ENCODE results near the gene LDB3. TPM values are rescaled to one million over a fixed set of nuclear protein-coding genes. Genes with fewer than 3 reads are reported as not detected.
"Not testable (repeated sequence)": the region's sequence is repeated elsewhere in the genome, so short reads cannot be mapped to it uniquely, and the experiment has no call there.

Gene LDB3
- total and polyA plus RNA-seq, 5 donors from 2014 or later: not detected

DNA sequence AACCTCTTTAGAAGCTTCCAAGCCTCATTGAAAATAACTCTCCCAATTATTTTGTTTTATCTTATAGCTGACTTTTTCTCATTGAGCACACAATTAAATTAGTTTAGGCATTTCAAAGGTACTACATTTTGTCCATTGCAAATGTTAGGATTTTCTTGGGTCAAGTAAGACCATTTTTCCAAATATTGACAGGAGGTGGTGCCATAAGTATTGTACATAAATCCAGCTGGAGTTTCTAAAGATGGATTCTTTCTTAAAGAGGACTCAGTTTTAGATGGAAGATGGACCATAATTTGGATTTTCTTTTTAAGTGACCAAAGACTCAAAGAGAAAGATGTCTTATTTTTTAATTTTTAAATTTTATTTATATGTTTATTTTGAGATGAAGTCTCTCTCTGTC is 26.3 kb upstream of the LDB3 start:
- ATAC-seq (ENCODE audit: low read depth in 2 of 2) (no peak), DNase-seq (no peak)
- no peak overlapping the region for H3K27ac ChIP-seq (ENCODE audit: insufficient read depth, low read length, poor library complexity, severe bottlenecking)
- H3K27me3 Mint-ChIP-seq: peaks cover 25% of the 10 kb centered on the region
- peaks cover 0 to 16% (median 4%) of the 10 kb centered on the region in 7 donors for H3K9me3 Mint-ChIP-seq
- H3K27me3 ChIP-seq (ENCODE audit: control insufficient read depth, insufficient read depth, low read length): peaks cover 10% of the 10 kb centered on the region
- no peaks in the 10 kb centered on the region for H3K36me3 ChIP-seq (ENCODE audit: control insufficient read depth, insufficient read depth, low read length)
- peaks cover 14 to 25% of the 10 kb centered on the region in 2 experiments for H3K9me3 ChIP-seq (ENCODE audit: control insufficient read depth in 2 of 2, low read length in 2 of 2)
- no peaks in the 10 kb centered on the region for H3K4me1 ChIP-seq (ENCODE audit: control insufficient read depth, insufficient read depth, low read length, poor library complexity, severe bottlenecking)
- H3K36me3 Mint-ChIP-seq: no peaks in the 10 kb centered on the region
- H3K4me1 Mint-ChIP-seq: peaks cover 0 to 6% (median 2%) of the 10 kb centered on the region in 4 donors
- H3K4me3 ChIP-seq (ENCODE audit: low read depth, low read length): no peak overlapping the region
- no peak overlapping the region for H3K4me3 Mint-ChIP-seq
- no peak overlapping the region for H3K27ac Mint-ChIP-seq

DNA sequence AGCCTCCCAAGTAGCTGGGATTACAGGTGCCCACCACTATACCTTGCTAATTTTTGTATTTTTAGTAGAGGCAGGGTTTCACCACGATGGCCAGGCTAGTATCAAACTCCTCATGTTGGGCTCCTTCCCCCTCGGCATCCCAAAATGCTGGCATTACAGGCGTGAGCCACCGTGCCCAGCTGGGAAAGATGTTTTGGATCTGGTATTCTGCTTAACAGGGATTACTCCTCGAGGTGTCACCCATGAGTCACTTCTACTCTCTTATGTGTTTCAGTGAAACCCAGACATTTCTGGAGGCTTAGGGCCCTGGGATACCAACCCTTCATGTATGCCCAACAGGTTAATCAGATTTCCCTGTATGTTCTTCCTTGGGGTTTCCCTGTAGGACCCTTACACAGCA is 25.8 kb upstream of the LDB3 start:
- Mint-ChIP-seq H3K9me3 (peaks cover 0 to 16% (median 4%) of the 10 kb centered on the region in 7 donors), H3K36me3 (no peaks in the 10 kb centered on the region), H3K4me3 (peak overlapping the region in 1 of 4 donors; percentile 21), H3K27ac (no peak overlapping the region), H3K27me3 (peaks cover 25% of the 10 kb centered on the region), H3K4me1 (peaks cover 0 to 6% (median 2%) of the 10 kb centered on the region in 4 donors)
- Histone ChIP-seq H3K4me3 (ENCODE audit: low read depth, low read length) (no peak overlapping the region), H3K4me1 (ENCODE audit: control insufficient read depth, insufficient read depth, low read length, poor library complexity, severe bottlenecking) (no peaks in the 10 kb centered on the region), H3K27ac (ENCODE audit: insufficient read depth, low read length, poor library complexity, severe bottlenecking) (no peak overlapping the region), H3K36me3 (ENCODE audit: control insufficient read depth, insufficient read depth, low read length) (no peaks in the 10 kb centered on the region), H3K27me3 (ENCODE audit: control insufficient read depth, insufficient read depth, low read length) (peaks cover 7% of the 10 kb centered on the region), H3K9me3 (ENCODE audit: control insufficient read depth in 2 of 2, low read length in 2 of 2) (peaks cover 14 to 25% of the 10 kb centered on the region in 2 experiments)
- DNase-seq (no peak), ATAC-seq (ENCODE audit: low read depth in 2 of 2) (no peak)

DNA sequence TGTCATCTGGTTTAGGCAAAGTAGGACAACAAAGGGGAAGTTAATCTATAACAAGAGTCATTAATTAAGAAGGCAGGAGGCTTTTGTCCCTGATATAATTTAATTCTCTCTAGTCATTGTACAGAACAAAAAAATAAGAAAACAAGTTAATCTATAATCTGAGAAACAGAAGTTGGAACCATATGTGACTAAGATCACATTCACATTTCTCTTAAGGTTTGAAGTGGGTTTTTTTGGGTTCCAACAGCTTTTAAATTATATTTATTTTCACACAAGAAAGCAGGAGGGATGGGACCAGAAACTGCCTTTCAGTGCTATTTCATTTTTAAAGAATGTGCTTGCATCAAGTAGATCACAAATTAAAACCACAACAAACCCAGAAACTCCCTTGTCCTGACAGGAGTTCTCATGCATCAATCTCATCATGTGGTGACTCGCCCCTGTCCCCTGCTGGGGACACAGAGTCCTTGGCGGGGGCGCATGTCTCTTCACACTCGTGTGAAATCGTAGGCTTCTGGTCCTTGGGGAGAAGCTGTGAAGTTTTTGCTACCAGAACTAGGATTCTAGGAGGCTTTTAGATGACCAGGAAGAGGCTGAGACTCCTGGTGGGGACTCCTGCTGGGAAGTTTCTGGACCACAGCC is 24.0 kb upstream of the LDB3 start:
- peaks cover 14 to 25% of the 10 kb centered on the region in 2 experiments for H3K9me3 ChIP-seq (ENCODE audit: control insufficient read depth in 2 of 2, low read length in 2 of 2)
- peaks cover 5% of the 10 kb centered on the region for H3K27me3 ChIP-seq (ENCODE audit: control insufficient read depth, insufficient read depth, low read length)
- H3K27ac ChIP-seq (ENCODE audit: insufficient read depth, low read length, poor library complexity, severe bottlenecking): no peak overlapping the region
- Mint-ChIP-seq H3K27ac (no peak overlapping the region), H3K36me3 (no peaks in the 10 kb centered on the region), H3K4me1 (peaks cover 0 to 6% (median 2%) of the 10 kb centered on the region in 4 donors), H3K27me3 (peaks cover 21% of the 10 kb centered on the region), H3K4me3 (no peak overlapping the region), H3K9me3 (peaks cover 0 to 16% (median 4%) of the 10 kb centered on the region in 7 donors)
- H3K4me1 ChIP-seq (ENCODE audit: control insufficient read depth, insufficient read depth, low read length, poor library complexity, severe bottlenecking): no peaks in the 10 kb centered on the region
- H3K4me3 ChIP-seq (ENCODE audit: low read depth, low read length): no peak overlapping the region
- ATAC-seq (ENCODE audit: low read depth in 2 of 2) (no peak), DNase-seq (no peak)
- H3K36me3 ChIP-seq (ENCODE audit: control insufficient read depth, insufficient read depth, low read length): no peaks in the 10 kb centered on the region

DNA sequence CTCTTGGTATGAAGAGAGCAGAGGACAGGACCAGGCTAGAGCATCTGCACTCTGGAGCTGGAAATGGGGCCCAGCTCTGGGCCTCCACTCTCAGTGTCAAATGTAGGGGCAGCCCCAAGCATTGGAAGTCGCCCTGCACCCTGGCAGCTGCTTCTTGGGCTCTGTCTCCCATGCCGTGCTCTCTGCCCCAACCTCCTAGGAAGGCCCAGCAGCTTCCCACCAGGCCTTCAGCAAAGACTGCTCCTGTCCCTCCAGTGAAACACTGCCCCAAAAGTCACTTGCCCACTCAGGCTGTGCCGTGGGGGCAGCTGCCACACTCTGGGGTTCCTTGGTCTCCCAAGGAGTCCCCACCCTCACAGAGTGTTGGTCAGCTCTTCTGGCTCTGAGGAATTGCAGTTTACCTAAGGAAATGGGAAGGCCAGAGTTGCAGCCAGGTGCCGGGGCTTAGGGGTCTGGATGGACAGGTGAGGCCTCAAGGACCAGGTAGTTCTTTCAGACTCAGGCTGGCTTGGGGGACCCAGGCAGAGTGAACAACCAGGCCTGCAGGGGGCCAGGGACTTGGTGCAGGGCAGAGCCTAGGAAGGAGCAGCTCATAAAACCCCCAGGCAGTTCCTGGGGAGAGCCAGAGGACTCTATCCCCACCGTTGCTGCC is 23.4 kb upstream of the LDB3 start:
- H3K4me3 ChIP-seq (ENCODE audit: low read depth, low read length): no peak overlapping the region
- H3K27me3 ChIP-seq (ENCODE audit: control insufficient read depth, insufficient read depth, low read length): peaks cover 5% of the 10 kb centered on the region
- H3K9me3 ChIP-seq (ENCODE audit: control insufficient read depth in 2 of 2, low read length in 2 of 2): peaks cover 14 to 24% of the 10 kb centered on the region in 2 experiments
- no peaks in the 10 kb centered on the region for H3K36me3 ChIP-seq (ENCODE audit: control insufficient read depth, insufficient read depth, low read length)
- no peak for ATAC-seq (ENCODE audit: low read depth in 2 of 2)
- H3K4me1 ChIP-seq (ENCODE audit: control insufficient read depth, insufficient read depth, low read length, poor library complexity, severe bottlenecking): no peaks in the 10 kb centered on the region
- Mint-ChIP-seq H3K27ac (no peak overlapping the region), H3K36me3 (no peaks in the 10 kb centered on the region), H3K4me3 (no peak overlapping the region), H3K27me3 (peaks cover 18% of the 10 kb centered on the region), H3K4me1 (peaks cover 0 to 6% (median 2%) of the 10 kb centered on the region in 4 donors), H3K9me3 (peaks cover 0 to 16% (median 4%) of the 10 kb centered on the region in 7 donors)
- no peak for DNase-seq
- no peak overlapping the region for H3K27ac ChIP-seq (ENCODE audit: insufficient read depth, low read length, poor library complexity, severe bottlenecking)

DNA sequence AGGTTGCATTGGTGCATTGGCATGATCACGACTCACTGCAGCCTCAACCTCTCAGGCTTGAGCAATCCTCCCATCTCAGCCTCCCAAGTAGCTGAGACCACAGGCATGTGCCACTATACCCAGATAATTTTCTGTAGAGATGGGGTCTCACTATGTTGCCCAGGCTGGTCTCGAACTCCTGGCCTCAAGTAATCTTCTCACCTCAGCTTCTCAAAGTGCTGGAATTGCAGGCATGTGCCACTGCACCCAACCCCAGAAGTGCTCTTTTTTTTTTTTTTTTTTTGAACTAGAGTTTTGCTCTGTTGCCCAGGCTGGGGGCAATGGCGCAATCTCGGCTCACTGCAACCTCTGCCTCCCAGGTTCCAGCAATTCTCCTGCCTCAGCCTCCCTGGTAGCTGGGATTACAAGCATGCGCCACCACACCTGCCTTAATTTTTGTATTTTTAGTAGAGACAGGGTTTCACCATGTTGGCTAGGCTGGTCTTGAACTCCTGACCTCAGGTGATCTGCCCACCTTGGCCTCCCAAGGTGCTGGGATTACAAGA is 22.6 kb upstream of the LDB3 start:
- not testable (repeated sequence) for H3K4me3 Mint-ChIP-seq; ATAC-seq (ENCODE audit: low read depth in 2 of 2); H3K4me3 ChIP-seq (ENCODE audit: low read depth, low read length); H3K27ac ChIP-seq (ENCODE audit: insufficient read depth, low read length, poor library complexity, severe bottlenecking); H3K27me3 ChIP-seq (ENCODE audit: control insufficient read depth, insufficient read depth, low read length); DNase-seq; H3K27ac Mint-ChIP-seq; H3K4me1 Mint-ChIP-seq; H3K4me1 ChIP-seq (ENCODE audit: control insufficient read depth, insufficient read depth, low read length, poor library complexity, severe bottlenecking); H3K36me3 ChIP-seq (ENCODE audit: control insufficient read depth, insufficient read depth, low read length); H3K36me3 Mint-ChIP-seq
- Mint-ChIP-seq H3K9me3 (peaks cover 0 to 14% (median 2%) of the 10 kb centered on the region in 7 donors), H3K27me3 (peaks cover 17% of the 10 kb centered on the region)
- peaks cover 14 to 16% of the 10 kb centered on the region in 2 experiments for H3K9me3 ChIP-seq (ENCODE audit: control insufficient read depth in 2 of 2, low read length in 2 of 2)

DNA sequence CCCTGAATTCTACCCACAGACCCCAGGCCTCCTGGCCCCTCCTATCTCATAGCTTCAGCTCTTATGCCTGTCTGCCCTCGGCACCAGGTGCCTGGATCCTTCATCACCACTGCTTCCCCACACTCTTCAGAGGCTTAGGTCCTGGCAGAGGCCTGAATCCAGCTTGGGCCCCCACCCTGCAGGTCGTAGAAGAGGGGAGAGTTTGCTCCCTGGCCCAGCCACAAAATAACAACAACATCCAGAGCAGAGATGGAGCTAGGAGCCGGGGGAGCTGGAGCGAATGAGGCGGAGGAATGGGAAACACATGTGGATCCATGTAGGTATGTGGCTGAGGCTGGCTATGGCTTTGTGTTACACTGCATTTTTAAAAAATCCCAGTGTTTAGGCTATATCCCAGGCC is 21.8 kb upstream of the LDB3 start:
- peaks cover 8 to 11% of the 10 kb centered on the region in 2 experiments for H3K9me3 ChIP-seq (ENCODE audit: control insufficient read depth in 2 of 2, low read length in 2 of 2)
- Mint-ChIP-seq H3K4me1 (peaks cover 0 to 6% (median 2%) of the 10 kb centered on the region in 4 donors), H3K27me3 (peaks cover 17% of the 10 kb centered on the region), H3K4me3 (no peak overlapping the region), H3K36me3 (no peaks in the 10 kb centered on the region), H3K27ac (no peak overlapping the region), H3K9me3 (peaks cover 0 to 11% (median 2%) of the 10 kb centered on the region in 7 donors)
- ATAC-seq (ENCODE audit: low read depth in 2 of 2): no peak
- no peaks in the 10 kb centered on the region for H3K4me1 ChIP-seq (ENCODE audit: control insufficient read depth, insufficient read depth, low read length, poor library complexity, severe bottlenecking)
- H3K4me3 ChIP-seq (ENCODE audit: low read depth, low read length): no peak overlapping the region
- H3K27ac ChIP-seq (ENCODE audit: insufficient read depth, low read length, poor library complexity, severe bottlenecking): no peak overlapping the region
- no peak for DNase-seq
- H3K36me3 ChIP-seq (ENCODE audit: control insufficient read depth, insufficient read depth, low read length): no peaks in the 10 kb centered on the region
- no peaks in the 10 kb centered on the region for H3K27me3 ChIP-seq (ENCODE audit: control insufficient read depth, insufficient read depth, low read length)

DNA sequence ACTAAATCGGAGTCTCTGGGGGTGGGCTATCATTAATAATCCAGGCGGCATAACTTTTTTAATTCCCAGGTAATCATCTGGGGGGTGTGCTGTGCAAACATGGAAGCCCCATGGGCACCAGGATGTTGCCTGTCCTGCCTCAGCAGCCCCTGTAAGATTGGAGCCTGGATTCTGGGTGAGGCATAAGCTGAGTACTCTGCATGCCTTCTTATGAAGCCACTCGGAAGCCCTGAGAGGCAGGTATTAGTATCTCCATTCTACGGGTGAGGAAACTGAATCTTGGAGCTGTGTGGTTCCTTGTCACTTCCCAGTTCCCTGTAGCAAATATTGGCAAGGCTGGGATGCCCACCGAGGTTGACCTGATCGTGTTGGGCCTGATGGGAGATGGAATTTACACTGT is 21.4 kb upstream of the LDB3 start:
- no peaks in the 10 kb centered on the region for H3K4me1 ChIP-seq (ENCODE audit: control insufficient read depth, insufficient read depth, low read length, poor library complexity, severe bottlenecking)
- no peak overlapping the region for H3K4me3 ChIP-seq (ENCODE audit: low read depth, low read length)
- no peak overlapping the region for H3K27ac ChIP-seq (ENCODE audit: insufficient read depth, low read length, poor library complexity, severe bottlenecking)
- Mint-ChIP-seq H3K4me3 (no peak overlapping the region), H3K27ac (no peak overlapping the region), H3K36me3 (no peaks in the 10 kb centered on the region), H3K4me1 (peaks cover 0 to 6% (median 2%) of the 10 kb centered on the region in 4 donors), H3K27me3 (peaks cover 17% of the 10 kb centered on the region), H3K9me3 (peaks cover 0 to 8% (median 0%) of the 10 kb centered on the region in 7 donors)
- peaks cover 4 to 7% of the 10 kb centered on the region in 2 experiments for H3K9me3 ChIP-seq (ENCODE audit: control insufficient read depth in 2 of 2, low read length in 2 of 2)
- no peaks in the 10 kb centered on the region for H3K36me3 ChIP-seq (ENCODE audit: control insufficient read depth, insufficient read depth, low read length)
- DNase-seq (no peak), ATAC-seq (ENCODE audit: low read depth in 2 of 2) (no peak)
- no peaks in the 10 kb centered on the region for H3K27me3 ChIP-seq (ENCODE audit: control insufficient read depth, insufficient read depth, low read length)
